GM12878 (cell line): ENCODE results near the gene SPINK1. TPM values are rescaled to one million over a fixed set of nuclear protein-coding genes. Genes with fewer than 3 reads are reported as not detected.
"Not testable (repeated sequence)": the region's sequence is repeated elsewhere in the genome, so short reads cannot be mapped to it uniquely, and the experiment has no call there.

ENCODE experiments used
- ATAC-seq: fragments of 200-7000 bp; cut with Tn5 transposase; 3 replicates; pipeline ENCODE4 v1.9.1; 2020; ENCODE audit warnings: mild to moderate bottlenecking, moderate library complexity
- BruUV-seq: library from RNA; stranded (reverse); fragments of 400-500 nt; replicated peaks from 2 replicates; lab custom pipeline; 2021; lab: Mats Ljungman, UMichigan
- CTCF ChIA-PET: fragments of 300-600 bp; sonication (Branson Sonifier 250); formaldehyde crosslinking; extraction: SDS; loops from one replicate; lab custom pipeline; 2021; ENCODE audit warnings: inconsistent platforms; lab: Yijun Ruan, JAX
- POLR2A ChIA-PET: fragments of 350-600 bp; formaldehyde crosslinking; extraction: SDS; loops from one replicate; lab custom pipeline; 2021; ENCODE audit warnings: inconsistent platforms; lab: Charles Lee
- RAD21 ChIA-PET: fragments of 300-600 bp; sonication (Branson Sonifier 250); formaldehyde crosslinking; loops from one replicate; lab custom pipeline; 2023; ENCODE audit warnings: antibody characterized with exemption; ENCODE audit not compliant: unreplicated experiment; lab: Charles Lee
- SMC1A ChIA-PET: fragments of 300-600 bp; sonication (Branson Sonifier 250); formaldehyde crosslinking; loops from one replicate; lab custom pipeline; 2023; ENCODE audit not compliant: unreplicated experiment, uncharacterized antibody; lab: Charles Lee
- DNase-seq: peaks from one replicate; pipeline ENCODE4 v3.0.0-alpha.2; 2011; ENCODE audit warnings: low read depth, low spot score
- FAIRE-seq: peaks from 3 replicates; lab custom pipeline; 2011; peaks lifted over from hg19 to GRCh38; lab: Jason Lieb, UNC
- H2AFZ ChIP-seq: 2 replicates; pipeline ENCODE4 v1.6.0; 2011; ENCODE audit warnings: low read depth, low read length, control low read depth; ENCODE audit not compliant: control insufficient read depth
- H3K27ac ChIP-seq: 2 replicates; pipeline ENCODE4 v1.5.1; 2011; ENCODE audit warnings: control low read depth; ENCODE audit not compliant: control insufficient read depth, insufficient read depth
- H3K27me3 ChIP-seq, 2 experiments: replicated peaks in 1 of 2; 2 replicates each; pipeline versions ENCODE4 v1.6.0 to v1.6.1; 2011; ENCODE audit warnings: low read length in 1 of 2; ENCODE audit not compliant: control insufficient read depth in 2 of 2, insufficient read depth in 2 of 2
- H3K36me3 ChIP-seq, 2 experiments: 2 replicates each; pipeline ENCODE4 v1.5.1; 2011; ENCODE audit warnings: low read length in 1 of 2; ENCODE audit not compliant: control insufficient read depth in 2 of 2, insufficient read depth in 2 of 2
- H3K4me1 ChIP-seq: 2 replicates; pipeline ENCODE4 v1.6.1; 2011; ENCODE audit warnings: mild to moderate bottlenecking, low read length, moderate library complexity, mixed read lengths; ENCODE audit not compliant: control insufficient read depth, insufficient read depth
- H3K4me2 ChIP-seq: 2 replicates; pipeline ENCODE4 v1.6.0; 2011; ENCODE audit warnings: control low read depth; ENCODE audit not compliant: control insufficient read depth, insufficient read depth
- H3K4me3 ChIP-seq: fragments of 200-600 bp; sonication (generic); 2 replicates; pipeline ENCODE4 v1.5.1; 2016
- H3K79me2 ChIP-seq: 2 replicates; pipeline ENCODE4 v1.6.0; 2011; ENCODE audit warnings: low read length; ENCODE audit not compliant: control insufficient read depth, insufficient read depth
- H3K9ac ChIP-seq: 2 replicates; pipeline ENCODE4 v1.8.0; 2011; ENCODE audit warnings: low read length, control low read depth, mixed read lengths; ENCODE audit not compliant: control insufficient read depth, insufficient read depth
- H3K9me3 ChIP-seq: replicated peaks from 3 replicates; pipeline ENCODE4 v1.5.1; 2011; ENCODE audit warnings: mild to moderate bottlenecking, low read length; ENCODE audit not compliant: control insufficient read depth, insufficient read depth
- H4K20me1 ChIP-seq: 2 replicates; pipeline ENCODE4 v1.6.0; 2011; ENCODE audit not compliant: control insufficient read depth, insufficient read depth
- ATF3 ChIP-seq: IDR thresholded peaks from 2 replicates; pipeline ENCODE4 v1.6.1; 2011; ENCODE audit warnings: low read depth, mild to moderate bottlenecking, low read length, moderate library complexity, borderline replicate concordance; ENCODE audit errors: extremely low read depth
- CHD1 ChIP-seq: IDR thresholded peaks from 2 replicates; pipeline ENCODE4 v1.6.1; 2012; ENCODE audit warnings: low read depth, low read length, improper control_type of control experiment
- GABPA ChIP-seq: IDR thresholded peaks from 2 replicates; pipeline ENCODE4 v1.6.1; 2014; ENCODE audit warnings: antibody characterized with exemption, low read depth, mild to moderate bottlenecking, inconsistent platforms
- IRF4 ChIP-seq: IDR thresholded peaks from 2 replicates; pipeline ENCODE4 v1.6.1; 2011; ENCODE audit warnings: low read depth, low read length
- NKRF ChIP-seq: fragments of 450-650 bp; conservative IDR thresholded peaks from 2 replicates; pipeline ENCODE4 v1.6.1; 2017; ENCODE audit warnings: mild to moderate bottlenecking, moderate library complexity
- TBL1XR1 ChIP-seq: IDR thresholded peaks from 2 replicates; pipeline ENCODE4 v1.6.1; 2012; ENCODE audit warnings: low read depth, low read length, improper control_type of control experiment
- WGBS: methylation state at CpG from one replicate; pipeline ENCODE4 v1.1.6; 2016; ENCODE audit warnings: low lambda C conversion rate; ENCODE audit not compliant: insufficient replicate concordance, insufficient coverage; ENCODE audit errors: missing lambda C conversion rate; 5-methylcytosine and 5-hydroxymethylcytosine counted together
- in situ Hi-C: fragments of 300-500 bp; cut with MboI; formaldehyde crosslinking; loops from 9 replicates; pipeline ENCODE4 v1.14.3; 2018; ENCODE audit warnings: mixed read lengths
- intact Hi-C: fragments of 100-400 bp; cut with micrococcal nuclease; formaldehyde crosslinking; loops from one replicate; pipeline ENCODE4 v1.14.2; 2022; ENCODE audit not compliant: unreplicated experiment
- polyA plus RNA-seq, 11 experiments: library from polyadenylated mRNA; depleted of rRNA in 4 of 11; unstranded in 6 of 11; stranded (reverse) in 5 of 11; fragments of >200 nt; fragmentation: Nextera tagmentation in 4 of 11; fragmentation: Illumina TruSeq in 1 of 11; extraction: Ambion mirVana in 4 of 11; extraction: Trizol in 1 of 11; gene quantifications; 1 replicate in 1 of 11; 2 replicates in 10 of 11; pipeline versions ENCODE4 v1.2.1 to v1.2.3, GENCODE V29; 2011 to 2016; ENCODE audit warnings: inconsistent platforms in 2 of 11, missing spikeins in 2 of 11, low read depth in 1 of 11
- total RNA-seq, 4 experiments: library from RNA; depleted of rRNA in 3 of 4; stranded (reverse); fragments of >200 nt in 3 of 4; fragmentation: Illumina TruSeq in 1 of 4; extraction: Trizol in 1 of 4; gene quantifications; 2 replicates each; pipeline versions ENCODE4 v1.2.1 to v1.2.3, GENCODE V29; 2013 to 2021

Gene SPINK1
- total and polyA plus RNA-seq, 10 of the 15 experiments (the other 5 are each of a cell fraction or from before 2014, with no cell fraction given), result 3.6 TPM; not detected in 9

GRCh38 chr5:147803161-147803560 lies 28.3 kb downstream of the SPINK1 start:
- 19% methylated on average over 3 of the region's 3 CpGs for WGBS
- ATAC-seq, in situ Hi-C loops, H3K79me2 ChIP-seq, intact Hi-C loops, H3K27ac ChIP-seq, H2AFZ ChIP-seq, SMC1A ChIA-PET, H3K4me2 ChIP-seq, CTCF ChIA-PET, FAIRE-seq, H3K27me3 ChIP-seq, H3K9ac ChIP-seq, H3K4me1 ChIP-seq, BruUV-seq, H4K20me1 ChIP-seq, H3K9me3 ChIP-seq, H3K36me3 ChIP-seq, POLR2A ChIA-PET, DNase-seq, H3K4me3 ChIP-seq, RAD21 ChIA-PET: not testable (repeated sequence)

- SMC1A ChIA-PET, result no interaction called here
Measured at GRCh38 chr5:147801461-147801860, 30.0 kb downstream of the SPINK1 start.

More at GRCh38 chr5:147801461-147801860, 30.0 kb downstream of the SPINK1 start:
- H3K9me3 ChIP-seq, result no peaks in the 10 kb centered on the region
- H3K4me1 ChIP-seq, result no peaks in the 10 kb centered on the region; the same call in 1 of the 2 replicates
- H3K27me3 ChIP-seq, result no peaks in the 10 kb centered on the region
- ATAC-seq (no peak), DNase-seq (no peak)
- in situ Hi-C loops, result no loop called here
- no peak overlapping the region for H2AFZ ChIP-seq
- CTCF ChIA-PET, result no interaction called here
- intact Hi-C loops, result no loop called here
- no peak overlapping the region for H3K27ac ChIP-seq
- POLR2A ChIA-PET, result no interaction called here
- no peaks in the 10 kb centered on the region for H4K20me1 ChIP-seq
- TF ChIP-seq TBL1XR1 (no peak), GABPA (no peak), IRF4 (no peak), CHD1 (no peak), NKRF (no peak), ATF3 (no peak)
- TF ChIP-seq, all 136 proteins: peak for 0
- 14% methylated on average over 1 of the region's 1 CpG for WGBS
- no TSS peak for BruUV-seq
- Histone ChIP-seq H3K4me2 (no peak overlapping the region), H3K4me3 (no peak overlapping the region), H3K36me3 (no peaks in the 10 kb centered on the region), H3K79me2 (no peaks in the 10 kb centered on the region), H3K9ac (no peak overlapping the region)
- FAIRE-seq, result no peak
- RAD21 ChIA-PET, result no interaction called here
